Right atrium auricular region (tissue), 2 donors: ENCODE measurements around the gene SMYD3. TPM values are rescaled to one million over a fixed set of nuclear protein-coding genes. Genes with fewer than 3 reads are reported as not detected.

Experiments
- DNase-seq: peaks from one replicate; pipeline ENCODE4 v3.0.0-alpha.2; 2019; ENCODE audit warnings: low spot score
- H3K27ac ChIP-seq, 2 donors: fragments of 200-600 bp; sonication (generic); 1 replicate in 1 of 2; 2 replicates in 1 of 2; pipeline ENCODE4 v1.5.1; 2016 to 2019
- H3K27me3 ChIP-seq, 2 donors: fragments of 200-600 bp; sonication (generic); one replicate each; pipeline versions ENCODE4 v1.5.1 to v1.6.0; 2017 to 2019
- H3K36me3 ChIP-seq: fragments of 200-600 bp; sonication (generic); one replicate; pipeline ENCODE4 v1.5.1; 2016
- H3K4me1 ChIP-seq, 2 donors: fragments of 200-600 bp; sonication (generic); one replicate each; pipeline versions ENCODE4 v1.5.1 to v1.6.0; 2017 to 2019
- H3K4me3 ChIP-seq, 2 donors: fragments of 200-600 bp; sonication (generic); 1 replicate in 1 of 2; 2 replicates in 1 of 2; pipeline ENCODE4 v1.5.1; 2017 to 2019; ENCODE audit warnings: mild to moderate bottlenecking in 1 of 2, moderate library complexity in 1 of 2
- H3K9me3 ChIP-seq, 2 donors: fragments of 200-600 bp; sonication (generic); one replicate each; pipeline ENCODE4 v1.5.1; 2019
- total RNA-seq, 2 donors: library from RNA; depleted of rRNA; stranded (reverse); fragments of >200 nt; gene quantifications; one replicate each; pipeline ENCODE4 v1.1.0, GENCODE V29; 2016
- TF ChIP-seq, protein P1 (sequence below), 2 donors: fragments of 200-600 bp; sonication (generic); IDR thresholded peaks; one replicate each; pipeline ENCODE4 v1.5.1; 2019; ENCODE audit warnings: antibody characterized with exemption in 2 of 2

Gene SMYD3
- total RNA-seq, 2 donors from 2014 or later = 7.9 to 8.5 TPM

DNA sequence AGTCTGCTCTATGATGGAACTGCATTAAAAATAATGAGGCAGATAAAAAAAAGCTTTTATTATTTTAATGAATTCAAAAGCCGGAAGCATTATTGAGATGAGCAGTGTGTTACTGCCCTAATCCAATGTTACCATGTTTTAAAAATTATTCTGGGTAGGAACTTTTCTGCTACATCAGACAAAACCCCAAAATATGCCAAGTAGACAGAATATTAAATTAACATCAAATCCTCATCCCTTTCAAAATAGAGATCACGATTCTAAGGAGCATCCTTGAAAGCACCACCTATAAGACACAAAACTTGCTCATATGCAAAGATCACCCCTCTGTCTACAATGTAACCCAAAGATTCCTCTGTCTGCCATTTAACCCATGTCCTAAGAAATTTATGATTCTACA lies 357.5 kb downstream of the SMYD3 start:
- H3K27me3 ChIP-seq = no peaks in the 10 kb centered on the region
- no peak overlapping the region for H3K4me3 ChIP-seq
- H3K27ac ChIP-seq = no peak overlapping the region
- no peaks in the 10 kb centered on the region for H3K9me3 ChIP-seq
- no peak for DNase-seq
- TF ChIP-seq, protein P1, sequence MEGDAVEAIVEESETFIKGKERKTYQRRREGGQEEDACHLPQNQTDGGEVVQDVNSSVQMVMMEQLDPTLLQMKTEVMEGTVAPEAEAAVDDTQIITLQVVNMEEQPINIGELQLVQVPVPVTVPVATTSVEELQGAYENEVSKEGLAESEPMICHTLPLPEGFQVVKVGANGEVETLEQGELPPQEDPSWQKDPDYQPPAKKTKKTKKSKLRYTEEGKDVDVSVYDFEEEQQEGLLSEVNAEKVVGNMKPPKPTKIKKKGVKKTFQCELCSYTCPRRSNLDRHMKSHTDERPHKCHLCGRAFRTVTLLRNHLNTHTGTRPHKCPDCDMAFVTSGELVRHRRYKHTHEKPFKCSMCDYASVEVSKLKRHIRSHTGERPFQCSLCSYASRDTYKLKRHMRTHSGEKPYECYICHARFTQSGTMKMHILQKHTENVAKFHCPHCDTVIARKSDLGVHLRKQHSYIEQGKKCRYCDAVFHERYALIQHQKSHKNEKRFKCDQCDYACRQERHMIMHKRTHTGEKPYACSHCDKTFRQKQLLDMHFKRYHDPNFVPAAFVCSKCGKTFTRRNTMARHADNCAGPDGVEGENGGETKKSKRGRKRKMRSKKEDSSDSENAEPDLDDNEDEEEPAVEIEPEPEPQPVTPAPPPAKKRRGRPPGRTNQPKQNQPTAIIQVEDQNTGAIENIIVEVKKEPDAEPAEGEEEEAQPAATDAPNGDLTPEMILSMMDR (IDR thresholded peaks at IDR 0.05) = no peak
- H3K36me3 ChIP-seq = no peaks in the 10 kb centered on the region
- H3K4me1 ChIP-seq = no peaks in the 10 kb centered on the region

DNA sequence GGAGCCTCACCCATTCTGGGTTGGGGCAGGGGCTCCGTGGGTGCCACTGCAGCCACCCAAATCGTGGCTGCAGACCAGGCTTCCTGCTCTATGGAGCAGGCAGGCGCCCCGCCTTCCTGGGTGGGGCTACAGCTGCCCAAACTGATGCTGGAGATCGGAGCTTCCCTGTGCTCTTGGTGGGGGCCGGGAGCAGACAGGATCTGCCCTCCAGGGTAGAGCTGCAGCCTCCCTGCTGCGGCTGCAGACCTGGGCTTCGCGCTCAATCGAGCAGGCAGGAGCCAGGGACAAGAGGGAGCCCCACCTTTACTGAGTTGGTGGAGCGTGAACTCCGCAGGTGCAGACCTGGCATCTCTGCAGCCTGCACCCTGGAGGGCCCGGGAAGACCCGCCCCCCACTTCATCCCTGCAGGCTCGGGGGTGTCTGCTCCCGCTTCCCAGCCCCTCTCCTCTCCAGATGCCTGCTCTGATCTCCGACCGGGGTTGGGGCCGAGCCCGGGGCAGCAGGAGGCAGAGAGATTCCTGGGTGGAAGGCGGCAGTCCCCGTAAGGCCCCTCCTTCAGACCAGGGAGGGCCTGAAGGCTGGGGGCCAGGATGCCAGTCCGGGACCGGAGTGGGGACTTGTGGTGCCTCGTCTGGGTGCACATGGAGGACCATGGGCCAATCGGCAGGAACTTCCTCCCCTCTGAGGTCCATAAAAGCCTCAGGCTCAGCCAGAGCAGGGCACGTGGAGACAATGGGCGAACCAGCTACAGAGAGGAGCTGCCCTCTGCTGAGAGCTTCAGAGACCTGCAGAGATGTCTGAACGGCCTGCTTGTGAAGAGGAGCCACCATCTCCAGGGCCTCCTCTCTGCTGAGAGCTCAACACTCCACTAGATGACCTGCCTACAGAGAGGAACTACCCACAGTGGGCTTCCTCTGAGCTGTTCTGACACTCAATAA lies 359.3 kb downstream of the SMYD3 start:
- TF ChIP-seq, protein P1 (IDR thresholded peaks at IDR 0.05) = no peak
- Histone ChIP-seq H3K9me3 (no peaks in the 10 kb centered on the region), H3K27ac (no peak overlapping the region), H3K4me1 (no peaks in the 10 kb centered on the region), H3K4me3 (no peak overlapping the region), H3K27me3 (no peaks in the 10 kb centered on the region), H3K36me3 (no peaks in the 10 kb centered on the region)
- DNase-seq = no peak

GRCh38 chr1:246146804-246147523 lies 360.1 kb downstream of the SMYD3 start:
- H3K27ac ChIP-seq = no peak overlapping the region
- H3K27me3 ChIP-seq = no peaks in the 10 kb centered on the region
- no peaks in the 10 kb centered on the region for H3K36me3 ChIP-seq
- TF ChIP-seq, protein P1 (IDR thresholded peaks at IDR 0.05) = no peak
- DNase-seq = no peak
- no peaks in the 10 kb centered on the region for H3K4me1 ChIP-seq
- no peaks in the 10 kb centered on the region for H3K9me3 ChIP-seq
- no peak overlapping the region for H3K4me3 ChIP-seq

DNA sequence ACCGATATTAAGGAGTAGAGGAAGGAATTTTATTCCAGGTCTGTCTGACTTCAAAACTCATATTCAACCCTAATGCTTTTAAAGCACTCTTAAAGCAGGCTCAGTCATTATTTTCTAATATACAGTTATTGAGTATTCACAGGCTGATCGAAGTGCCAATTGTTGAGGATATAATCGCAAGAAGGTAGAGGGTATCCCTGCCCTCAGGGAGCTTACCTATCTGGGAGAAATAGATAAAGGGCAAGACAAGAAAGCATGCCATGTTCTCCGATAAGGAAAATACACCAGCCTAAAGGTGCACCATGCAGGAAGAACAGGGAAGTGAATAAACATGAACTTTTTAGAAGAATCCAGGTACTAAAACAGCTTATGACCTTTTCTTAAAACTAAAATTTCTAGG lies 361.2 kb downstream of the SMYD3 start:
- Histone ChIP-seq H3K36me3 (no peaks in the 10 kb centered on the region), H3K9me3 (no peaks in the 10 kb centered on the region), H3K27ac (no peak overlapping the region), H3K27me3 (no peaks in the 10 kb centered on the region), H3K4me3 (no peak overlapping the region), H3K4me1 (no peaks in the 10 kb centered on the region)
- no peak for DNase-seq
- TF ChIP-seq, protein P1 (IDR thresholded peaks at IDR 0.05) = no peak

DNA sequence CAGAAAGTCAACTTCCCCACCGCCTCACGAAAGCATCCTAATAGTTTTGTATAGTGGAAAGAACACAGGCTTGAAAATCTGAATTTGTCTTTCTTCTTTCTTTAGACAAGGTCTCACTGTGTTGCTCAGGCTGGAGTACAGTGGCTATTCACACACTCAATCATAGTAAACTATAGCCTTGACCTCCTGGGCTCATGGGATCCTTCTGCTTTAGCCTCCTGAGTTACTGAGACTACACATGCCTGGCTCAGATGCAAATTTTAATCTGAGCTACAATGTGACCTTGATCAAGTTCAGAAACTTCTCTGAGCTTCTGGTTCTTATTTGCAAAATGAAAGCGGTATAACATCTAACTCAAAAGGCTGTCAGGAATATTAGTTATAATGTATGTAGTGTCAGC lies 362.1 kb downstream of the SMYD3 start:
- no peak for DNase-seq
- TF ChIP-seq, protein P1 (IDR thresholded peaks at IDR 0.05) = no peak

More for the DNA sequence above, 362.1 kb downstream of the SMYD3 start:
- H3K36me3 ChIP-seq = no peaks in the 10 kb centered on the region
- no peaks in the 10 kb centered on the region for H3K9me3 ChIP-seq
- H3K4me1 ChIP-seq = no peaks in the 10 kb centered on the region
- no peaks in the 10 kb centered on the region for H3K27me3 ChIP-seq
- H3K27ac ChIP-seq = no peak overlapping the region
- H3K4me3 ChIP-seq = no peak overlapping the region
